SK-N-SH treated with all-trans-retinoic acid at 6 μM for 48 hours (cell line): ENCODE results near the gene MRPL48.

Source experiments
- ATAC-seq: fragments of 200-7000 bp; cut with Tn5 transposase; 3 replicates; pipeline ENCODE4 v1.9.1; 2020; ENCODE audit warnings: mild to moderate bottlenecking, moderate library complexity
- ARNTL ChIP-seq: fragments of 450-650 bp; formaldehyde crosslinking; IDR thresholded peaks from 2 replicates; pipeline ENCODE4 v1.5.0; 2020; ENCODE audit warnings: low read depth, mild to moderate bottlenecking, moderate library complexity, borderline replicate concordance
- CSDC2 ChIP-seq: fragments of 250-450 bp; sonication (Bioruptor Pico); IDR thresholded peaks from 2 replicates; pipeline ENCODE4 v1.5.0; 2020; ENCODE audit warnings: mild to moderate bottlenecking, moderate library complexity
- CSRNP3 ChIP-seq: fragments of 250-450 bp; sonication (Bioruptor Pico); IDR thresholded peaks from 2 replicates; pipeline ENCODE4 v1.5.1; 2021; ENCODE audit warnings: mild to moderate bottlenecking, moderate library complexity
- ESRRG ChIP-seq: fragments of 250-450 bp; sonication (Bioruptor Pico); IDR thresholded peaks from 2 replicates; pipeline ENCODE4 v1.6.1; 2021; ENCODE audit warnings: mild to moderate bottlenecking
- GLIS3 ChIP-seq: fragments of 250-450 bp; sonication (Bioruptor Pico); IDR thresholded peaks from 2 replicates; pipeline ENCODE4 v1.5.0; 2020; ENCODE audit warnings: mild to moderate bottlenecking, moderate library complexity
- ISL1 ChIP-seq: fragments of 250-450 bp; sonication (Bioruptor Pico); IDR thresholded peaks from 2 replicates; pipeline ENCODE4 v2.1.2; 2022; ENCODE audit warnings: mild to moderate bottlenecking, moderate library complexity
- PATZ1 ChIP-seq: fragments of 250-450 bp; sonication (Bioruptor Pico); IDR thresholded peaks from 2 replicates; pipeline ENCODE4 v1.8.0; 2020; ENCODE audit warnings: mild to moderate bottlenecking, moderate library complexity, borderline replicate concordance
- POU6F1 ChIP-seq: fragments of 250-450 bp; sonication (Bioruptor Pico); IDR thresholded peaks from 2 replicates; pipeline ENCODE4 v1.8.0; 2021; ENCODE audit warnings: low read depth, mild to moderate bottlenecking, moderate library complexity, borderline replicate concordance
- PPARA ChIP-seq: fragments of 250-450 bp; sonication (Bioruptor Pico); IDR thresholded peaks from 2 replicates; pipeline ENCODE4 v1.5.0; 2020; ENCODE audit warnings: mild to moderate bottlenecking, borderline replicate concordance
- RARB ChIP-seq: fragments of 250-450 bp; sonication (Bioruptor Pico); IDR thresholded peaks from 2 replicates; pipeline ENCODE4 v1.8.0; 2021; ENCODE audit warnings: mild to moderate bottlenecking, moderate library complexity
- SNAI2 ChIP-seq: fragments of 250-450 bp; sonication (Bioruptor Pico); IDR thresholded peaks from 2 replicates; pipeline ENCODE4 v1.5.0; 2020; ENCODE audit warnings: mild to moderate bottlenecking, moderate library complexity
- TCF4 ChIP-seq: fragments of 250-450 bp; sonication (Bioruptor Pico); IDR thresholded peaks from 2 replicates; pipeline ENCODE4 v1.8.0; 2021; ENCODE audit warnings: mild to moderate bottlenecking, moderate library complexity, borderline replicate concordance
- TOX ChIP-seq: fragments of 250-450 bp; sonication (Bioruptor Pico); IDR thresholded peaks from 2 replicates; pipeline ENCODE4 v1.8.0; 2021; ENCODE audit warnings: mild to moderate bottlenecking, moderate library complexity, borderline replicate concordance
- TSHZ2 ChIP-seq: fragments of 250-450 bp; sonication (Bioruptor Pico); IDR thresholded peaks from 2 replicates; pipeline ENCODE4 v1.5.0; 2020; ENCODE audit warnings: mild to moderate bottlenecking, moderate library complexity
- ZC3H10 ChIP-seq: fragments of 250-450 bp; sonication (Bioruptor Pico); IDR thresholded peaks from 2 replicates; pipeline ENCODE4 v1.5.1; 2021; ENCODE audit warnings: mild to moderate bottlenecking, moderate library complexity
- ZFP3 ChIP-seq: fragments of 250-450 bp; sonication (Bioruptor Pico); IDR thresholded peaks from 2 replicates; pipeline ENCODE4 v1.5.0; 2020; ENCODE audit warnings: mild to moderate bottlenecking, moderate library complexity
- ZFP30 ChIP-seq: fragments of 450-650 bp; formaldehyde crosslinking; IDR thresholded peaks from 2 replicates; pipeline ENCODE4 v1.5.0; 2022; ENCODE audit warnings: mild to moderate bottlenecking, moderate library complexity
- ZNF565 ChIP-seq: fragments of 450-650 bp; formaldehyde crosslinking; conservative IDR thresholded peaks from 2 replicates; pipeline ENCODE4 v1.5.0; 2020; ENCODE audit warnings: low read depth, mild to moderate bottlenecking, moderate library complexity
- ZNF70 ChIP-seq: fragments of 450-650 bp; formaldehyde crosslinking; IDR thresholded peaks from 2 replicates; pipeline ENCODE4 v1.5.0; 2020; ENCODE audit warnings: mild to moderate bottlenecking, moderate library complexity
- ZNF8 ChIP-seq: fragments of 450-650 bp; formaldehyde crosslinking; IDR thresholded peaks from 2 replicates; pipeline ENCODE4 v1.5.0; 2020; ENCODE audit warnings: mild to moderate bottlenecking, moderate library complexity

Gene MRPL48

GRCh38 chr11:73872749-73873357 lies 85.2 kb downstream of the MRPL48 start:
- ATAC-seq: no peak

GRCh38 chr11:73875380-73875779 lies 87.7 kb downstream of the MRPL48 start:
- TF ChIP-seq SNAI2 (CRISPR knock-in tag) (no peak), ZNF8 (no peak)
- no peak for ATAC-seq

More at GRCh38 chr11:73872749-73873357, 85.2 kb downstream of the MRPL48 start:
- TF ChIP-seq SNAI2 (CRISPR knock-in tag): no peak
- no peak for TF ChIP-seq RARB (CRISPR knock-in tag)
- TF ChIP-seq PATZ1 (CRISPR knock-in tag): no peak
- no peak for TF ChIP-seq CSDC2 (CRISPR knock-in tag)
- no peak for TF ChIP-seq TOX (CRISPR knock-in tag)
- TF ChIP-seq ESRRG (CRISPR knock-in tag): no peak
- no peak for TF ChIP-seq ISL1 (CRISPR knock-in tag)
- no peak for TF ChIP-seq TCF4 (CRISPR knock-in tag)
- TF ChIP-seq ZFP3 (CRISPR knock-in tag): no peak
- TF ChIP-seq ZC3H10 (CRISPR knock-in tag): no peak
- TF ChIP-seq ARNTL (CRISPR knock-in tag): no peak
- no peak for TF ChIP-seq PPARA (CRISPR knock-in tag)
- TF ChIP-seq CSRNP3 (CRISPR knock-in tag): no peak
- no peak for TF ChIP-seq POU6F1 (CRISPR knock-in tag)
- no peak for TF ChIP-seq TSHZ2 (CRISPR knock-in tag)
- TF ChIP-seq ZNF70 (CRISPR knock-in tag): no peak
- TF ChIP-seq GLIS3 (CRISPR knock-in tag): no peak
- TF ChIP-seq ZNF8: no peak
- no peak for TF ChIP-seq ZNF565
- no peak for TF ChIP-seq ZFP30 (CRISPR knock-in tag)
- TF ChIP-seq, all 23 proteins: peak for 0

- no peak for TF ChIP-seq TSHZ2 (CRISPR knock-in tag)
- ATAC-seq: 0 out of 3 replicates have a peak, but pooled peaks have one; percentile 5
Observed at GRCh38 chr11:73875840-73876239, 88.2 kb downstream of the MRPL48 start.
